HG03571 (cell line): Measurements from ENCODE around the gene FIBP.

Experiments used
- ATAC-seq: cut with Tn5 transposase; IDR thresholded peaks from one replicate; pipeline ENCODE4 v1.9.1; 2021; ENCODE audit not compliant: unreplicated experiment

The FIBP gene

DNA sequence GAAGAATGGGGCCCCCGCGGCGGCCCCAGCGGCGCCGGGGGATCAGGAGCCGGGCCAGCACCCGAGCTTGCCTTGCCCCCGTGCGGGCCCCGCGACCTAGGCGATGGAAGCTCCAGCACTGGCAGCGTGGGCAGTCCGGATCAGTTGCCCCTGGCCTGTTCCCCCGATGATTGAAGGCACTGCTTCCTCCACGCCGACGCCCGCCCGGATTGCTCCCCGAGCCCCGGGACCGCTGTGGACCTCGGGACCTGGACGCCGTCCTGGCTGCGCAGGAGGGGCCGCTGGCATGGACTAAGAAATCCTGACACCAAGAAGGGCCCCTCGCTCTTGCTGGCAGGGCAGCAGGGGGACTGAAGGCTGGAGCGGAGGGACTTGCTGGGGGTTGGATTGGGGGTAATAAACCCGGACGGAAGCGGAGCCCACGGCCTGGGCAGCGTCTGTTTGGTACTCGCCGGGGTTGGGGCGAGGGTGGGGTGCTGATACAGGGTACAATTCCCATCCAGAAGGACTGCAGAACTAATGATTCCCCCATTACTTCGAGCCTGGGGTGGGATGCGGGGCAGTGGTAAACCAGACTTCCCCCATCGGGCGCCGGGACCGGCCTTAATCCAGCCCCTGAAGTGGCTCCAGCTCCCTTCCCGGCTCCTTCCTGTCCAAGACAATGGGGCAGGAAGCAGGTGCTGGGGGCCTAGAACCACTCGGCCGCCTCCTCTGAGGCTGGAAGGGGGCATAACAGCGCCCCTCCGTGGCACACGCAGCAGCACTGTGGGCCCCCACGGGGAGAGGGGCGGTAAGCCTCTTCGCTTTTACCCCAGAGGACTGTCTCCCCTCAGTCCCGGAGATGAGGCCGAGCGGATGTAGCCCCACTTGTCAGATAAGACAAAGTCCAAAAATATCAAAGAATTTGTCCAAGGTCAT is 3.2 kb upstream of the FIBP start:
- no peak for ATAC-seq

DNA sequence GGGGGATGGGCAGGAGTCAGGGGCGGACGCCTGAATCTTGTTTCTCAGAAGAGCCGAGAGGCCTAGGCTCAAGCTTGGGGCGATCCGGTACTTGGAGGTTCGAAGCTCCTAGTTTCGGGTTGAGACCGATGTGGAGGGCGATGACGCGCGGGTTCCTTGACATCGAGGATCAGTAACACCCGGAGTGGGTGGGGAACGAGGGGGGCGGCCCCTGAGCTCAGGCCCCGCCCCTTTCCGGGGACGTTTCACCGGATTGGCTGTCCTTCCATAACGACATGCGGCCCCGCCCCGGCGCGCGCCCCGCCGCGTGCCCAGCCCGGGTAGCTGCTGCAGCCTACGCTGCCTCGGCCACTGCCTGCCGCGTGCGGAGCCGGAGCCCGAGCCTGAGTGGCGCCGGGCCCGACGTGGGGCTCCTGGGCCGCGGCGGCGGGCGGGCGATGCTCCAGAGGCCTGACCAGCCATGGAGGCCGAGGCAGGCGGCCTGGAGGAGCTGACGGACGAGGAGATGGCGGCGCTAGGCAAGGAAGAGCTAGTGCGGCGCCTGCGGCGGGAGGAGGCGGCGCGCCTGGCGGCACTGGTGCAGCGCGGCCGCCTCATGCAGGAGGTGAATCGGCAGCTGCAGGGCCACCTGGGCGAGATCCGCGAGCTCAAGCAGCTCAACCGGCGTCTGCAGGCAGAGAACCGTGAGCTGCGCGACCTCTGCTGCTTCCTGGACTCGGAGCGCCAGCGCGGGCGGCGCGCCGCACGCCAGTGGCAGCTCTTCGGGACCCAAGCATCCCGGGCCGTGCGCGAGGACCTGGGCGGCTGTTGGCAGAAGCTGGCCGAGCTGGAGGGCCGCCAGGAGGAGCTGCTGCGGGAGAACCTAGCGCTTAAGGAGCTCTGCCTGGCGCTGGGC is 2.3 kb upstream of the FIBP start, which contains the start of gene CCDC85B:
TSS of gene CCDC85B (plus strand) at position 350 of the 895 bp plus-strand sequence. CDS start at position 461, 111 bp downstream.
- peak; percentile 41 for ATAC-seq

DNA sequence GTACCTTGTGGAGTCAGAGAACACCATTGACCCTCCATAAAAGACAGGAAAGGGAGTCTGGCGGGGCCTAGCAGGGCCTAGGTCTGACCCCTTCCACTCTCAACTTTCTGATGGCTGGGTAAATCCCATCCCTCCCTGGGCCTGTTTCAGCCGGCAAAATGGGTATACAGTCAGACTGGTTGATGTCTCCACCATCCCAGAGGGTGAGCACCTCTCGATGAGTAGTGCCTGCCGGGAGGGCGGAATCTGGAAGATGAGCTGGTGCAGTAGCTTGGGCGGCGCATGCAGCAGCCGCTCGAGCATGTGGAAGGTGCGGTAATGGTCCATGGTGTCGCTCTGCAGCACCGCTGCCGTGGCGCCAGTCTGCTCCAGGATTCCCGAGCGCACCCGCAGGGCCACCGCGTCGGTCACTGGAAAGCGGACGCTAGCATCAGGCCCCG is 528 bp downstream of the FIBP start:
- ATAC-seq: no peak

DNA sequence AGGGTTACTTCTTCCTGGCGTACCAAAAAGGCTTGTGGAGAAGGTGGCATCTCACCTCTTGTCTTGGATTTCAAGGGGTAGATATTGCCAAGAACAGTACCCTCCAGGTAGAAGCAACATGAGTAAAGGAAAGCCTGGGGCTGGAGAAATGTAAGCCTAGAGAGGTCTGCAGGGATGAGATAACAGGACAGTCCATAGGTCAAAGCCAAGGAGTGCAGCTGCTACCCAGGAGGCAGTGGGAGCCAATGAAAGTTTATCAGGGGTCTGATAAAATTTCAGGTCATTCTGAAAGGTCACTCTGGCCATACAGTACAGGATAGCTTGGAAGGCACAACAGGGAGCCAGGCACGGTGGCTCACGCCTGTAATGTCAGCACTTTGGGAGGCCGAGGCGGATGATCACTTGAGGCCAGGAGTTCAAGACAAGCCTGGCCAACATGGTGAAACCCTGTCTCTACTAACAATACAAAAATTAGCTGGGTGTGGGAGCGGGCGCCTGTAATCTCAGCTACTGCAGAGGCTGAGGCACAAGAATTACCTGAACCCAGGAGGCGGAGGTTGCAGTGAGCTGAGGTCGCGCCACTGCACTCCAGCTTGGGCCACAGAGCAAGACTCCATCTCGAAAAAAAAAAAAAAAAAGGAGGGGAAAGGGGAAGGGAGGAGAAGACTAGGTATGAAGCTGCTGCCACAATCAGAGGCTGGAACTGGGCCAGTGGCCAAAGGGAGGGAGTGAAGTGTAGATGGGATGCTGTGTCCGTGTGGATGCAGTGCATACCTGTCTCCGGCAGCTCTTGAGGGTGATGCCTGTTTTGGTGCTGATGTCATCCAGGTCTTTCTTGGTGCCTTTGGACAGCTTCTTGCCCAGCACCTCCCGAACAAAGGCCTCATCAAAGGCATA is 1.2 kb downstream of the FIBP start:
- no peak for ATAC-seq

DNA sequence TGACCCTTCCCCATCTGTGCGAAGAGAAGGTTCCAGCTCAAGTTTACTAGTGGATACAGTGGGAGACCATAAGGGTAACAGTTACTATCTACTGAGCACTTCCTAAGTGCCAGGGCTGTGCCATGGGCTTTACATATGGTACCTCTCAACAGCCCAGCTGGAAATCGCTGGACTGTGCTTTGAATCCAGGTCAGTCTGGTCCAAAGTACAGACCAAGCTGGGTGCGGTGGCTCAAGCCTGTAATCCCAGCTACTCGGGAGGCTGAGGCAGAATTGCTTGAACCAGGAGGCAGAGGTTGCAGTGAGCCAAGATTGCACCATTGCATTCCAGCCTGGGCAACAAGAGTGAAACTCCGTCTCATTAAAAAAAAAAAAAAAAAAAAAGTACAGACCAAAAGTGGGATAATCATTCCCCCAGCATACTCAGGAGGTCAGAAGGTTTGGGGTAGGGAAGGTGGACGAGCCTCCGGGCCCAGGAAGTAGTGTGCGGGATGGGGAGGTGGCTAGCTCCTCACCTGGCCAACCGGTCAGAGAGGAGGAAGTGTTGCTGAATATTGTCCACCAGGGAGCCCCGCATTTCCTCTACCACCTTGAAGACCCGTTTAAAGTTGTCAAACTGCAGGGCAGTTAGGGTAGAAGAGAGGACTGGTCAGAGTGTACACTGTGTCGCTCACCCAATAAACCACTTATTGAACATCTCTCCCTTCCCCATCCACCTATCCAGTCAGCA is 2.3 kb downstream of the FIBP start:
- no peak for ATAC-seq

DNA sequence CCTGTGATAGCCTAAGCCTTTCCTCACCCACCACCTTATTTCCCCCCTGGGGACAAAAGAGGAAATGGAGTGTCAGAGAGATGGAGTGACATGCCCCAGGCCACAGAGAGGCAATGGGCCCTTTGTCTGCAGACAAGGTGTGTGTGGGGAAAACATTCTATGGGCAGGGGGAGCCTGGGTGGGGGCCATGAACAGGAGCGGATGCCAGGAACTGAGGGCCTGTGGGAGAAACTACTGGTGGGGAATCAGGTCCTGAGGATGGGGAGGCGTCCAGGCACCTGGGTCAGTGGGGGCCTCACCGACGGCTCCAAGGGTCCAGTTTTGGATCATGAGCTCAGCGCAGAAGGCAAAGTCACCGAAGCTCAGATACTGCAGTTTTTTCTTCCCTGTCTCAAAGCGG is 3.0 kb downstream of the FIBP start:
- no peak for ATAC-seq

DNA sequence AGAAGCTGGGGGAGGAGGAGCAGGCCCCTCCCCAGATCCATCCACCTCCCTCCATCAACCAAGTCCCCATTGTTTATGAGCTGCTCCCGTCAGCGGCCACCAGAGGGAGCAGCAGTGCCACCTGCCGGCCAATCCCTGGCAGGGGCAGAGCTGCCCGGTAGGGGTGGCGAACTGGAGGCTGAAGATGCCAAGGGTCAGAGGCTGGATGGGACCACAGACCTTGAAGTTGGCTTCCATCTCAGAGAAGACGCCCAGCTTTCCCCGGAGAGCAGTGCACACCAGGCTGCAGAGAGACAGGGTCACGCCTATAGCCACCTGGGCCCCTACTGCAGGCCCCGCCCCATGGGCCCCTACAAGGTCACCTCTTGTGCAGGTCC is 3.6 kb downstream of the FIBP start:
- no peak for ATAC-seq

DNA sequence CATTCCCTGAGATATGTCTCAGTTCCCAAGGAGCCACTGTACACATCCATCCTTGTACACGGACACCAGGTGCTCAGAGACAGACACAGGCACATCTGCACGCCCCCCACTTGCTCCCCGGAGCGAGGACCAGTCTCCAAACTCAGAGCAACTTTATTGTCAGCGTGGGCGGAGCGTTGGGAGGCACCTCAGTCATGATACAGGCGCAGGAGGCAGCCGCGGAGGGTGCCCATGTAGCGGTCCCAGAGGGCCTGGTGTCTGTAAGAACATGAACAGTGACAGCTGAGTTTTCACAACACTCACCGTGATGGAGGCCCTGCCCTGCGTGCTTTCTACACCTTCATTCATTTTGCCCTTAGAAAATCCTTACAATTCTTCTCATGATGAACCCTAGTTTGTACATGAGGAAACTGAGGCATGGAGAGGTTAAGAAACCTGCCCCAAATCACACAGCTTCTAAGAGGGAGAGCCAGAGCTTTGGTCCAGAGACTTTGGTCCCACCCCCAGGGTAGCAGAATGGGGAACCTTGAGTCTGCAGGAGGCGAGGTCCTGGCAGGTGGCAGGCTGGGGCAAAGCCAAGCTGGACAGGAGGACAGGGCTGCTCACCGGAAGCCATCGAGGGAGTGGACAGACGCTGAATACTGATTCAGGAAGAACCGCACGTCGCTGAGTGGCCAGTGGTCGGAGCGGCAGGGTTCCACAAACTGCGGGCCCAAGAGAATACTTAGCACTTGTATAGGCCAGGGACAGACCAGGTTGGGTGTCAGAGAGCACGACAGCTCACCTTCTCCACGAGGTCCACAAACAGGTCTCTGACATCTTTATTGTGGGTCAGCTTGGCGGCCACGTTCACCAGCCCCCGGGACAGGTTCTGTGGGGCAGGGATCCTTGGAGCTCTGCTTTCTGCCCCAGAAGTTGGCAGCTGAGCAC is 4.2 kb downstream of the FIBP start:
- ATAC-seq: no peak

DNA sequence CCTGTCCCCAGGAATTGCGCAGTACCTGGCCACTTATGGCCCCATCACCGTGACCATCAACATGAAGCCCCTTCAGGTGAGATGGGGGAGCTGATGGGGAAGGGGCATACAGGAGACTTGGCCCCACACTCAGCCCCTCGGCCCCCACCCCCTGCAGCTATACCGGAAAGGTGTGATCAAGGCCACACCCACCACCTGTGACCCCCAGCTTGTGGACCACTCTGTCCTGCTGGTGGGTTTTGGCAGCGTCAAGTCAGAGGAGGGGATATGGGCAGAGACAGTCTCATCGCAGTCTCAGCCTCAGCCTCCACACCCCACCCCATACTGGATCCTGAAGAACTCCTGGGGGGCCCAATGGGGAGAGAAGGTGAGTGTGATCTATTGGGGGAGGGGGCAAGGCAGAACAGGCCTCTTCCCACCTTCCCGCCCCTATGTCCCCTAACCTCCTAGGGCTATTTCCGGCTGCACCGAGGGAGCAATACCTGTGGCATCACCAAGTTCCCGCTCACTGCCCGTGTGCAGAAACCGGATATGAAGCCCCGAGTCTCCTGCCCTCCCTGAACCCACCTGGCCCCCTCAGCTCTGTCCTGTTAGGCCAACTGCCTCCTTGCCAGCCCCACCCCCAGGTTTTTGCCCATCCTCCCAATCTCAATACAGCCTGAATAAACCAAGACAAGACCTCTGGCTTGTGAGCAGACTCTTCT is 5.1 kb downstream of the FIBP start:
- ATAC-seq: no peak

DNA sequence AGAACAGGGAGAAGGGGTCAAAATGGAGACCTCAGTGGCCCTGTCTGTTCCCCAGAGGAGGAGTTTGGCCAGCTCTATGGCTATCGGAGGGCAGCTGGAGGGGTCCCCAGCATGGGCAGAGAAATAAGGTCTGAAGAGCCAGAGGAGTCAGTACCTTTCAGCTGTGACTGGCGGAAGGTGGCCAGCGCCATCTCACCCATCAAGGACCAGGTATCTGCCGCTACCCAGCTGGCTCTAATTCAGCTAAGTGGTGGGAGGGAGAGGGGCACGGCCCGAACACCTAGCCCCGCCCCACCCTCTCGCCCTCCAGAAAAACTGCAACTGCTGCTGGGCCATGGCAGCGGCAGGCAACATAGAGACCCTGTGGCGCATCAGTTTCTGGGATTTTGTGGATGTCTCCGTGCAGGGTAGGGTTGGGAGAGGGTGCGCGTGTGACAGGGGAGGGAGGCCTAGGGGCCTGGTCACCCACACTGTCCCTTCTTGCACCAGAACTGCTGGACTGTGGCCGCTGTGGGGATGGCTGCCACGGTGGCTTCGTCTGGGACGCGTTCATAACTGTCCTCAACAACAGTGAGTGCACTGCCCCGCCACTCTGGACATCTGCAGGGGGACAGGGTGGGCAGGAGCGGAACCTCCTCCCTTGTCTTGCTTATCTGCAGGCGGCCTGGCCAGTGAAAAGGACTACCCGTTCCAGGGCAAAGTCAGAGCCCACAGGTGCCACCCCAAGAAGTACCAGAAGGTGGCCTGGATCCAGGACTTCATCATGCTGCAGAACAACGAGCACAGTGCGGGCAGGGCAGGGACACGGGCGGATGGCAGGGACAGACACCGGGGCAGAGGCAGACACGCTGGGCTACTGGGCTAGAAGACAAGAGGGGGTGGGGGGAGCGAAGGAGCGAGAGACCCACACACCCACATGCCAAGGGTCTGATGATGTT is 5.9 kb downstream of the FIBP start:
- ATAC-seq: no peak

DNA sequence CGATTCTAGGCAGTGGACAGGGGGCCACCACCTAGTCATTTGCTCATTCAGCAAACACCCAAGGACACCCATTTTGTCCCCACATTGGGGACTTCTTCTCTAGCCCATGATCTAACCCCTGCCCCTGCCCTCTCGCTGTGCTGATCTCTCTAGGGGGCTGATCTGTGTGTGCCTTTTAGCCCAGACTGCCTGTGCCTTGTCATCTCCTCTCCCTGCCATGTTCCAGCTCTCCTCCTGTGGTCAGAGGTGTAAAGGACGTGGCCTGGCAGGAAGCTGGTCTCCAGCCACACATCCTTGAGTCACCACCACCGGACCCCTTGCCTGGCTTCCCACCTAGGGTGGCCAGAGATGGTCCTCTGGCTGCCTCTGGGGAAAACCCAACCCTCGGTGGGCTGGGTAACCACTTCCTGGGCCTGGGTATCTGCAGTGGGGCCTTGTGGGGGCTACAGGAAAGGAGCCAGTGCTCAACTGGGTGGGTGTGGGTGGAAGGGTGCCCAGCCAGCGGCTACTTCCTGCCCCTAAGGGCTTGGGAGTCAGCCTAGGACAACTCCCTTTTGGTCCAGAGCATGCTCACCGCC is 7.3 kb downstream of the FIBP start:
- ATAC-seq: no peak

DNA sequence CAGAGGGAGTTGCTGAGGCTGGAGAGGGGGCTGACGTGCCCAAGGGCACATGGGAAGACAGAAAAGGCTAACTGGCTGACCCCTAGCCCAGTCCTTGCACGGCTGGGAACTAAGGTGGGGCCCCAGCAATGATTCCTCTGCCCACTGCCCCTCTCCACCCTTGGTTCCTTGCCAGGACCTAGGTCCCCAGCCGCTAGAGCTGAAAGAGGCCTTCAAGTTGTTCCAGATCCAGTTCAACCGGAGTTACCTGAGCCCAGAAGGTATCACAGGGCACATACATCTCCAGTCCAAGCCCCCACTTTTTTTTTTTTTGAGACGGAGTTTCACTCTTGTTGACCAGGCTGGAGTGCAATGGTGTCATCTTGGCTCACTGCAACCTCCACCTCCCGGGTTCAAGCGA is 8.2 kb downstream of the FIBP start:
- no peak for ATAC-seq

DNA sequence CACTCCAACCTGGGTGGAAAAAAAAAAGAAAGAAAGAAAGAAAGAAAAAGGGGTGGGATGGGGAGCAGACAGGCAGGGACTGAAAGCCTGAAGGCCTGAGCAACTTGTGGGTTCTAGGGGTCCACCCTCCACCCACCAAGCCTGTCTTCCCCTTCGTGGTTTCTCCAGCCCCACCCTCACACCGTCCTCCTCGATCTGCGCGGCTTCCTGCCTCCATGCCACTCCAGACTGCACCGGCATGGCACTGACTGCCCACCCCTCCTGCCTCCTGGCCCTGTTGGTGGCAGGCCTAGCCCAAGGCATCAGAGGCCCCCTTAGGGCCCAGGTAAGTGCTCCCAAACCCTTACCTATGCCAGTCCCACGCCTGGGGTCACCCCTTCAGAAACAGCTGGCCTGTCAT is 8.7 kb downstream of the FIBP start, which contains the start of gene CTSW:
TSS of gene CTSW (plus strand) at position 221 of the 400 bp plus-strand sequence. CDS start at position 239, 18 bp downstream.
- no peak for ATAC-seq

DNA sequence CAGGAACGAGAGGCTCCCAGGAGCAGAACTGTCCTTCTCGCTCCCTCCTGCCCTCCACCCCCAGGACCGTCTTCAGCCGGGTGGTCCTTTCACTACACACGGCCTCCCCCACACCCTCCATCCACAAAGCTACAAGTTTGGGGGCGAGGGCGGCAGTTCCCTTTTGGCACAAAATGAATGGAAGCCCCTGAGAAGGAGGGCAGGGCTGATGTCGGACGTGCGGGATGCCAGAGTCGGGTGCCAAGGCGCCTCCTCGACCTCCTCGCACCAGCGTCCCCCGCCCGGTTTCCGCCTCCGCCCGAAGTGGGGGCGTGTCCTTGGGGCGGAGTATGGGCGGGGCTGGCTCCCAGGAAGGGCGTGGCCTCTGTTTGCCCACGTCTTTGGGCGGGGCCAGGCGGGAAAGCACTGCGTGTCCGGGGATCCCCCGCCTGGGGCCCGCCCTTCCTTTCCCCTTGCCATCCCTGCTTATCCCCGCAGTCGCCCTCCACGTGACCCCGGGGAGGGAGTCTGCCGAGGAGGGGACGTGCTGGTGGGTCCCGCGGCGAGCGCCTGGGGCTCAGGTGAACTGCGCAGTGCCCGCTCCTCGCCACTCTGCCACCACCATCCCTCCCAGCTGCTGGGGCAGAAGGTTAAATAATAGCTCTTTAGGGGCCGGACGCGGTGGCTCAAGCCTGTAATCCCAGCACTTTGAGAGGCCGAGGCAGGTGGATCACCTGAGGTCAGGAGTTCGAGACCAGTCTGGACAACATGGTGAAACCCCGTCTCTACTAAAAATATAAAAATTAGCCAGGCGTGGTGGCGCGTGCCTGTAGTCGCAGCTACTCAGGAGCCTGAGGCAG is 14.7 kb downstream of the FIBP start:
- ATAC-seq: peak; percentile 77

DNA sequence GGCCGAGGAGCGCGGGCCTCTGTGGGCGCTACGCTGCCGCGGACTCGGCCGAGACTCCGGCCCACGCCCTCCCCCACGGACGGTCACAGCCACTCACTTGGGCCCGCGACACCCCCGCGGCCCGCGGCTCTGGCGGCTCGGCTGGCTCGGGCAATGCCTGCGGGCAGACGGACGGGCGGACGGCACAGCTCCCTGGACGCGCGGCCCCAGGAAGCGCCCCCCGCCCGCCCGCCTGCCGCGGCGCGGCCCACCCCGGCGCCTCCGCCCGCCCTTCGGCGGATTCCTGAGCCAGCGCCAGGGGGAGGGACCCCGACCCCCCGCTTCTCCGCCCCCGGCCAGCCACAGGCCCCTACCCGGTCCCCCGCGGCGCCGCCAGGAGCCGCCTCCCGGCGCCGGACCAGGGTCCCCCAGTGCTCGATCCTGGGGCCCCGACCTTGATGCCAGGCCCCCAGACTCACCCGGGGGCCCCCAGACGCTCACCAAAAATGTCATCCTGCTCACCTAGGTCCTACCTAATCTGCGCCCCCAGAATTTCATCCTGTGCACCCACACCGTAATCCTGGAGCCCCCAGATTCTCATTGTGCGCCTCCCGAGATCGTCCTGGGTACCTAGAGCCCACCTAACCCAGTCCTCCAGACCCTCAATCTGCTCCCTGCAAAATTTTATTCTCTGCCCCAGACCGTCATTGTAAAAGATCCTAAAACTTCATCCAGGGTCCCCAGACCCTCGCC is 15.5 kb downstream of the FIBP start, which contains the start of gene EFEMP2:
TSS of gene EFEMP2 (minus strand) at position 215 of the 732 bp plus-strand sequence. CDS start 446 bp downstream, outside the sequence.
- no peak for ATAC-seq
